ENCODE data around the gene ZC3H12D. TPM values are rescaled to one million over a fixed set of nuclear protein-coding genes. Genes with fewer than 3 reads are reported as not detected.

ZC3H12D gene
- total and polyA plus RNA-seq, 2 of the 8 experiments (the other 6 are each of a cell fraction or from before 2014, with no cell fraction given), result 0.05 to 0.07 TPM

DNA sequence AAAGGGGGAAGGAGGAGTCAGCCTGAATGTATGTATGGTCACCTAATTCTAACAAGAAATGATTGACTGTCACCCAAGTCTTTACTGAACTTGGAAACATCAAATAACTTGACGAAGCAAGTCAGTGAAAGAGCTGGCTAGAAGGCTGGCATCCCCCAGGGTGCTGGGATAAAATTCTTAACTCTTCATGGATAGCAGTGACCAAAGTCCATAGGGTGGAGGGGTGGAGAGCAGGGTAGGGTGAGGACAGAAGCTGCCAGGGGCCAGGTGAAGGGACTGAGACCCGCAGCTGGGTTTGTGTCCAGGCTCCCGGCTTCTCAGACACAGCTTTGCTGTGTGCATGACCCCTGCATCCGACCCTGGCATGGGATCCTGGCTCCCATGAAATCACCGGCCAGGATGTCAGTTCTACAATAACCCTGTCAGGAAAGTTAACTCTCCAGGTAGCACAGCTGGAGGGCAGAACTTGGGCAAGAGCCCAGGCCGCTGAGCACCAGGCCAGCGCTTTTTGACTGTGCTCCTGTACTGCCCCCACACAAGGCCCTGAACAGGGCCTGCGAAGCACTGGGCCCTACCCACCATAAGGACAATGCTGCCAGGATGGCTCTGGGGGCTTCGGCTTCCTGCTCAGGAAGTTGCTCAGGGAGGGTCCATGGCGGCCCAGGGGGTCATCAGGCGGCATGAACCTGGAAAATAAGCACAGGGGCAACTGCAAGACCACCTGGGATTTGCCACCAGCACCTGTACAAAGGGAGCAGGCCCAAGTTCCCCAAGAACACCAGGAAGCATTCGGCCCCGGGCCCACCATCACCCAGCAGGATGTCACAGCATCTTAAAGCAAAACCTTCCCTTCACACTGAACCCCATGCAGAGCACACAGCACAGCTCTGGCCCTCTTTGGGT, 32.5 kb downstream of the ZC3H12D start:
- Histone ChIP-seq H2BK120ac (replicated peaks; ENCODE audit: low read depth, low read length) (no peak overlapping the region), H3K79me1 (ENCODE audit: low read depth, low read length) (no peaks in the 10 kb centered on the region), H4K20me1 (replicated peaks in 1 of 2; ENCODE audit: control insufficient read depth in 1 of 2, insufficient read depth in 2 of 2, low read length in 2 of 2) (no peaks in the 10 kb centered on the region), H3K4ac (replicated peaks; ENCODE audit: insufficient read length, low read depth, low read length) (no peak overlapping the region), H3K9me3 (ENCODE audit: insufficient read depth in 2 of 2, low read depth in 1 of 2, low read length in 1 of 2) (no peaks in the 10 kb centered on the region), H4K5ac (ENCODE audit: insufficient read length, low read depth, low read length) (no peak overlapping the region), H4K8ac (ENCODE audit: extremely low read depth, insufficient read depth, low read length) (no peak overlapping the region), H3K27ac (ENCODE audit: low read depth, low read length) (no peak overlapping the region), H2BK20ac (ENCODE audit: low read length) (no peak overlapping the region), H2BK15ac (ENCODE audit: low read length) (no peak overlapping the region), H3K18ac (ENCODE audit: extremely low read depth, low read length) (no peak overlapping the region), H3K36me3 (ENCODE audit: control insufficient read depth in 2 of 4, insufficient read depth in 4 of 4, low read length in 3 of 4) (no peaks in the 10 kb centered on the region), H3K56ac (replicated peaks; ENCODE audit: insufficient read length, low read depth, low read length) (no peak overlapping the region), H3K27me3 (replicated peaks in 1 of 4; ENCODE audit: control insufficient read depth in 3 of 4, extremely low read depth in 1 of 4, insufficient read depth in 3 of 4, low read length in 3 of 4) (peaks cover 16 to 32% (median 30%) of the 10 kb centered on the region in 4 experiments), H3K79me2 (ENCODE audit: control insufficient read depth in 1 of 2, insufficient read depth in 2 of 2, low read length in 2 of 2) (no peaks in the 10 kb centered on the region), H4K91ac (replicated peaks; ENCODE audit: insufficient read length, low read length) (no peak overlapping the region), H3K4me3 (ENCODE audit: extremely low read depth in 1 of 4, insufficient read depth in 2 of 4, low read depth in 3 of 4, low read length in 4 of 4) (no peak overlapping the region; a peak in 1 of 8 replicates), H3K23ac (ENCODE audit: insufficient read length) (no peak overlapping the region), H3K4me2 (ENCODE audit: insufficient read depth in 1 of 2, low read depth in 2 of 2, low read length in 2 of 2) (peak overlapping the region; percentile 73 to 96), H2AK5ac (ENCODE audit: low read depth, low read length) (no peak overlapping the region), H3K9ac (replicated peaks in 1 of 4; ENCODE audit: extremely low read depth in 1 of 4, low read depth in 3 of 4, low read length in 3 of 4) (no peak overlapping the region), H2AFZ (ENCODE audit: low read length) (peak overlapping the region; percentile 10; the same call in 1 of the 2 replicates), H3K23me2 (ENCODE audit: low read depth, low read length) (peaks cover 11% of the 10 kb centered on the region; the same call in 1 of the 2 replicates), H3K4me1 (replicated peaks in 1 of 4; ENCODE audit: control insufficient read depth in 3 of 4, insufficient read depth in 4 of 4, low read length in 3 of 4) (peaks cover 0 to 1% (median 0%) of the 10 kb centered on the region in 4 experiments; a peak in 2 of 7 replicates), H2BK12ac (ENCODE audit: low read depth, low read length) (no peak overlapping the region), H3K14ac (ENCODE audit: insufficient read length) (no peak overlapping the region), H2BK5ac (ENCODE audit: low read depth, low read length) (no peak overlapping the region)
- ChIA-PET POLR2A (ENCODE audit: partially characterized antibody) (interaction anchor here (1.1 to 1.2 kb wide), 2 partner anchors 19 to 421 kb away, joined by 3 read pairs; no protein-coding TSS in a partner anchor), CTCF (ENCODE audit: partially characterized antibody) (interaction anchor here (1.0 to 1.4 kb wide), 3 partner anchors 9 to 372 kb away, joined by 3 to 7 read pairs (median 3); no protein-coding TSS in a partner anchor)
- no peak for FAIRE-seq
- DNase-seq (ENCODE audit: low read depth in 1 of 2, low spot score in 2 of 2), result no peak
- 89% methylated on average over 13 of the region's 13 CpGs; no CpG with 5 or more reads in 1 of the 2 experiments for WGBS, 2 experiments (ENCODE audit: extremely low coverage in 1 of 2, insufficient coverage in 1 of 2, insufficient read length in 1 of 2, insufficient replicate concordance in 2 of 2, low coverage in 1 of 2, low lambda C conversion rate in 2 of 2, missing lambda C conversion rate in 1 of 2)
- TF ChIP-seq TAF7 (optimal IDR thresholded peaks at IDR 0.05; ENCODE audit: borderline replicate concordance, low read depth, low read length), result no peak
- no peak for TF ChIP-seq POLR2AphosphoS5 (IDR thresholded peaks at IDR 0.05; ENCODE audit: low read depth, low read length)
- no peak for TF ChIP-seq ZNF274 (IDR thresholded peaks at IDR 0.05; ENCODE audit: borderline replicate concordance, extremely low read depth, low read length)
- no peak for TF ChIP-seq BRCA1 (IDR thresholded peaks at IDR 0.05; ENCODE audit: low read depth, low read length)
